HepG2 (cell line): ENCODE results near the gene TMEM8B. TPM values are rescaled to one million over a fixed set of nuclear protein-coding genes. Genes with fewer than 3 reads are reported as not detected.

Experiments used
- DNMT1 ChIP-seq: sonication (generic); formaldehyde crosslinking; IDR thresholded peaks from 2 replicates; pipeline ENCODE4 v1.5.1; 2020; ENCODE audit warnings: mild to moderate bottlenecking, missing genetic modification reagents
- HOXA5 ChIP-seq: sonication (generic); formaldehyde crosslinking; IDR thresholded peaks from 2 replicates; pipeline ENCODE4 v1.4.0; 2020; ENCODE audit warnings: missing genetic modification reagents
- KDM5A ChIP-seq: fragments of 200-600 bp; sonication (generic); IDR thresholded peaks from 2 replicates; pipeline ENCODE4 v1.7.0; 2018; ENCODE audit warnings: antibody characterized with exemption, mild to moderate bottlenecking, low read length, borderline replicate concordance
- MEIS1 ChIP-seq: sonication (generic); formaldehyde crosslinking; IDR thresholded peaks from 2 replicates; pipeline ENCODE4 v1.9.0; 2021; ENCODE audit warnings: mild to moderate bottlenecking, missing genetic modification reagents, moderate library complexity, borderline replicate concordance
- NR1H2 ChIP-seq: sonication (generic); formaldehyde crosslinking; IDR thresholded peaks from 2 replicates; pipeline ENCODE4 v1.8.1; 2022; ENCODE audit warnings: low read depth, missing genetic modification reagents, borderline replicate concordance
- RCOR2 ChIP-seq: IDR thresholded peaks from 2 replicates; pipeline ENCODE4 v1.6.1; 2016; ENCODE audit warnings: missing biosample characterization, missing genetic modification reagents
- TEAD2 ChIP-seq: sonication (generic); formaldehyde crosslinking; IDR thresholded peaks from 2 replicates; pipeline ENCODE4 v1.9.0; 2021; ENCODE audit warnings: missing genetic modification reagents
- U2AF2 ChIP-seq: fragments of 200-400 bp; formaldehyde crosslinking; IDR thresholded peaks from 2 replicates; pipeline ENCODE4 v1.6.1; 2017; ENCODE audit warnings: low read depth, mild to moderate bottlenecking, low read length
- ZFAT ChIP-seq: sonication (generic); formaldehyde crosslinking; conservative IDR thresholded peaks from 2 replicates; pipeline ENCODE4 v1.8.1; 2023; ENCODE audit warnings: missing genetic modification reagents, inconsistent platforms
- ZKSCAN1 ChIP-seq: fragments of 150-350 bp; IDR thresholded peaks from 2 replicates; pipeline ENCODE4 v1.6.1; 2014; ENCODE audit warnings: low read length
- ZNF207 ChIP-seq: fragments of 450-650 bp; IDR thresholded peaks from 2 replicates; pipeline ENCODE4 v1.6.1; 2016; ENCODE audit warnings: antibody characterized with exemption, borderline replicate concordance
- ZNF333 ChIP-seq: sonication (generic); formaldehyde crosslinking; IDR thresholded peaks from 2 replicates; pipeline ENCODE4 v1.4.0; 2020; ENCODE audit warnings: mild to moderate bottlenecking, missing genetic modification reagents, borderline replicate concordance
- ZNF501 ChIP-seq: sonication (generic); formaldehyde crosslinking; IDR thresholded peaks from 2 replicates; pipeline ENCODE4 v1.5.1; 2020; ENCODE audit warnings: mild to moderate bottlenecking, moderate library complexity, missing genetic modification reagents
- ZNF652 ChIP-seq: IDR thresholded peaks from 2 replicates; pipeline ENCODE4 v1.6.1; 2016; ENCODE audit warnings: low read depth, borderline replicate concordance
- ZNF749 ChIP-seq: sonication (generic); formaldehyde crosslinking; IDR thresholded peaks from 2 replicates; pipeline ENCODE4 v1.8.0; 2022; ENCODE audit warnings: mild to moderate bottlenecking, missing genetic modification reagents, moderate library complexity, borderline replicate concordance
- ZSCAN20 ChIP-seq: sonication (generic); formaldehyde crosslinking; IDR thresholded peaks from 2 replicates; pipeline ENCODE4 v1.4.0; 2020; ENCODE audit warnings: missing genetic modification reagents, mild to moderate bottlenecking, borderline replicate concordance
- polyA plus RNA-seq, 8 experiments: library from polyadenylated mRNA; depleted of rRNA in 3 of 8; stranded (reverse) in 7 of 8; unstranded in 1 of 8; fragments of >200 nt; fragmentation: Illumina TruSeq in 4 of 8; extraction: Trizol in 4 of 8; gene quantifications; 2 replicates each; pipeline versions ENCODE4 v1.2.1 to v1.2.3, GENCODE V29; 2011 to 2016; ENCODE audit warnings: low read depth in 4 of 8, missing spikeins in 1 of 8, mixed read lengths in 1 of 8; ENCODE audit not compliant: insufficient read depth in 1 of 8
- total RNA-seq, 5 experiments: library from RNA; depleted of rRNA; stranded (reverse); fragments of >200 nt; fragmentation: Illumina TruSeq; extraction: Trizol; gene quantifications; 2 replicates each; pipeline ENCODE4 v1.2.3, GENCODE V29; 2016; ENCODE audit warnings: low read depth in 1 of 5
- TF ChIP-seq, protein P1 (sequence below): sonication (generic); formaldehyde crosslinking; IDR thresholded peaks from 2 replicates; pipeline ENCODE4 v1.4.0; 2020; ENCODE audit warnings: missing genetic modification reagents
- TF ChIP-seq, protein P2 (sequence below): sonication (generic); formaldehyde crosslinking; IDR thresholded peaks from 2 replicates; pipeline ENCODE4 v1.4.0; 2020; ENCODE audit warnings: missing genetic modification reagents, borderline replicate concordance
- TF ChIP-seq, protein P3 (sequence below): sonication (generic); formaldehyde crosslinking; IDR thresholded peaks from 2 replicates; pipeline ENCODE4 v1.5.0; 2020; ENCODE audit warnings: mild to moderate bottlenecking, missing genetic modification reagents
- TF ChIP-seq, protein P4 (sequence below): sonication (generic); formaldehyde crosslinking; IDR thresholded peaks from 2 replicates; pipeline ENCODE4 v1.8.0; 2022; ENCODE audit warnings: missing genetic modification reagents, mild to moderate bottlenecking, moderate library complexity, borderline replicate concordance
- TF ChIP-seq, protein P5 (sequence below): sonication (generic); formaldehyde crosslinking; IDR thresholded peaks from 2 replicates; pipeline ENCODE4 v1.5.0; 2020; ENCODE audit warnings: missing genetic modification reagents

TMEM8B gene
- total and polyA plus RNA-seq, 2 of the 13 experiments (the other 11 are each of a cell fraction or from before 2014, with no cell fraction given), result 2.1 to 2.7 TPM

DNA sequence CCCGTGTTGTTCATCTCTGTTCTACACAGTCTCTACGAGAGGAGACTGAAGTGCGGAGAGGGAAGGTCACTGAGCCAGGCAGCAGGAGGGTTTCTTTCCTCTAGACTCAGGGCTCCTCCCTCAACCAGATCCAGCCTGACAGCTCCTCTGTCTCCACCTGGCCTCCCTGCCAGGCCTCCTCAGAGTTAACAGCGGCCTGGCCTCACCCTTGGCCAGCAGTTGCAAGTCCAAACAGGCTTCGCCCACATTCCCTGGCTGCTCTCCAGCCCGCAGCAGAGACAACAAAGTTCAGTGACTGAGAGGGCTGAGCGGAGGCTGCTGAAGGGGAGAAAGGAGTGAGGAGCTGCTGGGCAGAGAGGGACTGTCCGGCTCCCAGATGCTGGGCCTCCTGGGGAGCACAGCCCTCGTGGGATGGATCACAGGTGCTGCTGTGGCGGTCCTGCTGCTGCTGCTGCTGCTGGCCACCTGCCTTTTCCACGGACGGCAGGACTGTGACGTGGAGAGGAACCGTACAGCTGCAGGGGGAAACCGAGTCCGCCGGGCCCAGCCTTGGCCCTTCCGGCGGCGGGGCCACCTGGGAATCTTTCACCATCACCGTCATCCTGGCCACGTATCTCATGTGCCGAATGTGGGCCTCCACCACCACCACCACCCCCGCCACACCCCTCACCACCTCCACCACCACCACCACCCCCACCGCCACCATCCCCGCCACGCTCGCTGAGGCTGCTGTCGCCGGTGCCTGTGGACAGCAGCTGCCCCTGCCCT lies 77.1 kb downstream of the TMEM8B start, which contains the start of gene HRCT1 (continued):
- TF ChIP-seq, protein P1, sequence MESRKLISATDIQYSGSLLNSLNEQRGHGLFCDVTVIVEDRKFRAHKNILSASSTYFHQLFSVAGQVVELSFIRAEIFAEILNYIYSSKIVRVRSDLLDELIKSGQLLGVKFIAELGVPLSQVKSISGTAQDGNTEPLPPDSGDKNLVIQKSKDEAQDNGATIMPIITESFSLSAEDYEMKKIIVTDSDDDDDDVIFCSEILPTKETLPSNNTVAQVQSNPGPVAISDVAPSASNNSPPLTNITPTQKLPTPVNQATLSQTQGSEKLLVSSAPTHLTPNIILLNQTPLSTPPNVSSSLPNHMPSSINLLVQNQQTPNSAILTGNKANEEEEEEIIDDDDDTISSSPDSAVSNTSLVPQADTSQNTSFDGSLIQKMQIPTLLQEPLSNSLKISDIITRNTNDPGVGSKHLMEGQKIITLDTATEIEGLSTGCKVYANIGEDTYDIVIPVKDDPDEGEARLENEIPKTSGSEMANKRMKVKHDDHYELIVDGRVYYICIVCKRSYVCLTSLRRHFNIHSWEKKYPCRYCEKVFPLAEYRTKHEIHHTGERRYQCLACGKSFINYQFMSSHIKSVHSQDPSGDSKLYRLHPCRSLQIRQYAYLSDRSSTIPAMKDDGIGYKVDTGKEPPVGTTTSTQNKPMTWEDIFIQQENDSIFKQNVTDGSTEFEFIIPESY, result no peak
- TF ChIP-seq ZNF501 (CRISPR knock-in tag) (no peak), NR1H2 (CRISPR knock-in tag) (no peak), TEAD2 (no peak), MEIS1 (CRISPR knock-in tag) (peak; percentile 30; the same call in 1 of the 2 replicates), ZNF749 (CRISPR knock-in tag) (no peak), ZKSCAN1 (no peak), DNMT1 (CRISPR knock-in tag) (no peak), HOXA5 (no peak), ZNF333 (no peak), ZNF207 (no peak), RCOR2 (CRISPR knock-in tag) (peak; percentile 72; the same call in 1 of the 2 replicates), ZNF652 (CRISPR knock-in tag) (peak; percentile 60; the same call in 1 of the 2 replicates), KDM5A (no peak), ZSCAN20 (CRISPR knock-in tag) (no peak), U2AF2 (no peak), ZFAT (CRISPR knock-in tag) (no peak)
- TF ChIP-seq, protein P2, sequence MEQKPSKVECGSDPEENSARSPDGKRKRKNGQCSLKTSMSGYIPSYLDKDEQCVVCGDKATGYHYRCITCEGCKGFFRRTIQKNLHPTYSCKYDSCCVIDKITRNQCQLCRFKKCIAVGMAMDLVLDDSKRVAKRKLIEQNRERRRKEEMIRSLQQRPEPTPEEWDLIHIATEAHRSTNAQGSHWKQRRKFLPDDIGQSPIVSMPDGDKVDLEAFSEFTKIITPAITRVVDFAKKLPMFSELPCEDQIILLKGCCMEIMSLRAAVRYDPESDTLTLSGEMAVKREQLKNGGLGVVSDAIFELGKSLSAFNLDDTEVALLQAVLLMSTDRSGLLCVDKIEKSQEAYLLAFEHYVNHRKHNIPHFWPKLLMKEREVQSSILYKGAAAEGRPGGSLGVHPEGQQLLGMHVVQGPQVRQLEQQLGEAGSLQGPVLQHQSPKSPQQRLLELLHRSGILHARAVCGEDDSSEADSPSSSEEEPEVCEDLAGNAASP (CRISPR knock-in tag), result peak; percentile 62; the same call in 1 of the 2 replicates
- TF ChIP-seq, protein P3, sequence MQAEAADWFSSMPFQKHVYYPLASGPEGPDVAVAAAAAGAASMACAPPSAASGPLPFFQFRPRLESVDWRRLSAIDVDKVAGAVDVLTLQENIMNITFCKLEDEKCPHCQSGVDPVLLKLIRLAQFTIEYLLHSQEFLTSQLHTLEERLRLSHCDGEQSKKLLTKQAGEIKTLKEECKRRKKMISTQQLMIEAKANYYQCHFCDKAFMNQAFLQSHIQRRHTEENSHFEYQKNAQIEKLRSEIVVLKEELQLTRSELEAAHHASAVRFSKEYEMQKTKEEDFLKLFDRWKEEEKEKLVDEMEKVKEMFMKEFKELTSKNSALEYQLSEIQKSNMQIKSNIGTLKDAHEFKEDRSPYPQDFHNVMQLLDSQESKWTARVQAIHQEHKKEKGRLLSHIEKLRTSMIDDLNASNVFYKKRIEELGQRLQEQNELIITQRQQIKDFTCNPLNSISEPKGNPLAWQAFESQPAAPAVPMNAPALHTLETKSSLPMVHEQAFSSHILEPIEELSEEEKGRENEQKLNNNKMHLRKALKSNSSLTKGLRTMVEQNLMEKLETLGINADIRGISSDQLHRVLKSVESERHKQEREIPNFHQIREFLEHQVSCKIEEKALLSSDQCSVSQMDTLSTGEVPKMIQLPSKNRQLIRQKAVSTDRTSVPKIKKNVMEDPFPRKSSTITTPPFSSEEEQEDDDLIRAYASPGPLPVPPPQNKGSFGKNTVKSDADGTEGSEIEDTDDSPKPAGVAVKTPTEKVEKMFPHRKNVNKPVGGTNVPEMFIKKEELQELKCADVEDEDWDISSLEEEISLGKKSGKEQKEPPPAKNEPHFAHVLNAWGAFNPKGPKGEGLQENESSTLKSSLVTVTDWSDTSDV, result no peak
- TF ChIP-seq, protein P4, sequence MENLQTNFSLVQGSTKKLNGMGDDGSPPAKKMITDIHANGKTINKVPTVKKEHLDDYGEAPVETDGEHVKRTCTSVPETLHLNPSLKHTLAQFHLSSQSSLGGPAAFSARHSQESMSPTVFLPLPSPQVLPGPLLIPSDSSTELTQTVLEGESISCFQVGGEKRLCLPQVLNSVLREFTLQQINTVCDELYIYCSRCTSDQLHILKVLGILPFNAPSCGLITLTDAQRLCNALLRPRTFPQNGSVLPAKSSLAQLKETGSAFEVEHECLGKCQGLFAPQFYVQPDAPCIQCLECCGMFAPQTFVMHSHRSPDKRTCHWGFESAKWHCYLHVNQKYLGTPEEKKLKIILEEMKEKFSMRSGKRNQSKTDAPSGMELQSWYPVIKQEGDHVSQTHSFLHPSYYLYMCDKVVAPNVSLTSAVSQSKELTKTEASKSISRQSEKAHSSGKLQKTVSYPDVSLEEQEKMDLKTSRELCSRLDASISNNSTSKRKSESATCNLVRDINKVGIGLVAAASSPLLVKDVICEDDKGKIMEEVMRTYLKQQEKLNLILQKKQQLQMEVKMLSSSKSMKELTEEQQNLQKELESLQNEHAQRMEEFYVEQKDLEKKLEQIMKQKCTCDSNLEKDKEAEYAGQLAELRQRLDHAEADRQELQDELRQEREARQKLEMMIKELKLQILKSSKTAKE, result no peak
- TF ChIP-seq, protein P5, sequence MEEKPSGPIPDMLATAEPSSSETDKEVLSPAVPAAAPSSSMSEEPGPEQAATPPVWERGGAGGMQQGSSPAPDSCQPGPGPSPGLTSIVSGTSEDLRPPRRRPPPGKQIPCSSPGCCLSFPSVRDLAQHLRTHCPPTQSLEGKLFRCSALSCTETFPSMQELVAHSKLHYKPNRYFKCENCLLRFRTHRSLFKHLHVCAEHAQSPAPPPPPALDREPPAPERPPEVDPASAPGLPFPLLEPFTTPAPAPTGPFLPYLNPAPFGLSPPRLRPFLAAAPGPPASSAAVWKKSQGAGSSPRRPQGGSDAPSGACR (CRISPR knock-in tag), result no peak
